KG1 (cell line): ENCODE data around the gene WDR4.
"Not testable (repeated sequence)": the region's sequence is repeated elsewhere in the genome, so short reads cannot be mapped to it uniquely, and the experiment has no call there.

ENCODE experiments used
- DNase-seq: peaks from one replicate; lab custom pipeline; 2025; lab: John Stamatoyannopoulos, UW

WDR4 gene

DNA sequence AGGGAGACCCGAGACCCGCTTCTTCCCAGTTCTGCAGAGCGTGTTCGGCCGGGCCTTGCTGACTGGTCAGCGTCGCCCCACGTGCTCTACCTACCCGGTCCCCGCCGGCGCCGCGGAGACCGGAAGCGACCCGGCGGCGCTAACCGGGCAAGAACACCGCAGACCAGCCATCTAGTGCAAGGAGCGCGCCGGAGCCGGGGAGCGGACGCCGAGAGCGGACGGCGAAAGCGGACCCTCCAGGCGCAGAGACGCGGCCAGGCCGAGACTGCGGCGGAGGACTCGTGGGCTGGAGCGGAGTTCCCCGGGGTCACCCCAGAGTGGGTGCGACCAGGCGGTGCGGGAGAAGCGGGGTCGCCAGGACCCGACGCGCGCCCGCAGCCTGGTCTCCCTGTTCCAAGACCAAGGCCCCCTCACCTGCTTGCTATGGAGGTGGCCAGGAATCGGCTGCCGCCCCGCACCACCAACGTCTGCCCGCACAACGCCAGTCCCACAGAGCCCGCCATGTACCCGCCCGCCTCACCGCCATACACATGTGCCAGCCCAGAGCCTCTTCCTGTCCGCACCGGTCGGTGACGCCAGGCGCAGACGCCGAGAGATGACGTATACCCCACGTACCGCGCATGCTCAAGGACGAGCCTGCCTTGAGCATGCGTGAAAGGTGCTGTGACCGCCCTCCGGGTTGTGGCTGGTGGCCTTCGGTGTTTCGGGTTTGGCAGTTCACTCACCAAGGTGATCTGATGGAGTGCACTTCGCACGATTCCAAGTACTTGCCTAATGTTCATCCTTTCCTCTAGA, at the start of gene WDR4:
TSS of gene WDR4 (minus strand) at position 547 of the 795 bp plus-strand sequence. CDS start at position 503, 44 bp downstream.
- peak; percentile 94 for DNase-seq

DNA sequence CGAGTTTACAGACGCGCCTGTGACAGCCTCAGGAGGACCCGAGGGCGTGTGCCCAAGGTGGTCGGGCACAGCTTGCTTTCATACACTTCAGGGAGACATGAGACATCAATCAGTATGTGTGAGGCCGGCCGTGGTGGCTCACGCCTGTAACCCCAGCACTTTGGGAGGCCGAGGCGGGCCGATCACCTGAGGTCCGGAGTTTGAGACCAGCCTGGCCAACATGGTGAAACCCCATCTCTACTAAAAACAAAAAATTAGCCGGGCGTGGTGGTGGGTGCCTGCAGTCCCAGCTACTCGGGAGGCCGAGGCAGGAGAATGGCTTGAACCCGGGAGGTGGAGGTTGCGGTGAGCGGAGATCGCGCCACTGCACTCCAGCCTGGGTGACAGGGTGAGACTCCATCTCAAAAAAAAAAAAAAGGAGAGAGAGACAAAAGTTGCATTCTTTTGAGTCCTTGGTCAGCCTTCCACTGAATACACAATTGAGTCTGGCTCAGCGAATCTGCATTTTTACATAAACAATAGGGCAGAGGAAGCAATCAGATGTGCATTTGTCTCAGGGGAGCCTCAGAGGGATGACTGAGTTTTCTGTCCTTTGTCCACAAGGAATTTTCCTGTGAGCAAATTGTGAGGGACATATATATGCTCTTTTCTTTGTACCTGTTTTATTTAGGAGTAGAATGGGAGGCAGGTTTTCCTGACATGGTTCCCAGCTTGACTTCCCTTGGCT, 48.3 kb upstream of the WDR4 start:
- not testable (repeated sequence) for DNase-seq

DNA sequence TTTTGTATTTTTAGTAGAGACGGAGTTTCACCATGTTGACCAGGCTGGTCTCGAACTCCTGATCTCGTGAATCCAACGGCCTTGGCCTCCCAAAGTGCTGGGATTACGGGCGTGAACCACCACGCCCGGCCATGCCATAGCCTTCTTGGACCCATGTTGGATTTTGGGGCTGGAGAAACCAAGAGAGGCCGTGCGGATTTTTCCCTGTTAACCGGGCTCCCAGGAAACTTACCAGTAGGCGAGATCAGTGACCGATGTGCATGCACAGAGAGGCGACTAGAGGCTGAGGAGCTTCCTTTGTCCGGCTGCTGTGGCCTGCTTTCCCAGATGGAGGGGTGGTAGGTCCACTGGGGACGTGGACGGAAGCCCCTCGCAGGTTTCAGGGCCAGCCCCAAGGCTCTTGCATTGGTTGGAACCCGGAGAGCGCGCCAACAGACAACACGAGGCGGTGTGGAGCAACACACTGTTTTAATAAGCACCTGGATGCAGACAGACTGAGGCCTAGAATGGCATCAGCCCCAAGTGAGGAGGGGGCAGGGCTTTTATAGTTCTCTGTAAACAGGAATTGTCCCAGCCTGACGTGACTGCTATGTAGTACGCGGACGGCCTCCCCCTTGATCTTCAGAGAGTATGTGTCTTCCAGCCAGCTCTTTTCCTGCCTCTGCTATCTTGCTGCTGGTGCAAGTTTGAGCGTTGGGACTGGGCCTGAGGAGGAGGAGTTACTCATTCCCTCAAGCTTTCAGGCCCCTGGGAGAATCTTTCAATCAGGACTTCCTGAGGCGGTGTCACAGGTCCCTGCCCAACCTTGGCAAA, 46.0 kb upstream of the WDR4 start, which contains the start of gene ERVH48-1:
TSS of gene ERVH48-1 (minus strand) at position 517 of the 813 bp plus-strand sequence. CDS start 6,624 bp downstream, outside the sequence.
- no peak for DNase-seq

DNA sequence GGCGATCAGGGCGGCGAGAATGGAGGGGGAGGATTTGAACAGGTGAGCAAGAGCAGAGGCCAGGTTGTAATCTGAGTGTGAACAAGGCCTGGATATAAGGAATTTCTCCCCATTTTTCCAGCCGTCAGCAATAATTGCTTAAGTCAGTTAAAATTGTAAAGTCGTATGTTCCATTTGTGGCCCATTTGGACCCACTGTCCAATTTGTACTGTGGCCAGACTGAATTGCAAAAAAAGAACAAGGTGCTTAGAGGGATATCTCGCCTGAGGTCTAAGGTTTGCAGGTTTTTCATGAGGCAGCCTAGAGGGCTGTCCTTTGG, 45.1 kb upstream of the WDR4 start:
- no peak for DNase-seq

GRCh38 chr21:42923553-42924432, 44.5 kb upstream of the WDR4 start:
- DNase-seq = peak; percentile 74

DNA sequence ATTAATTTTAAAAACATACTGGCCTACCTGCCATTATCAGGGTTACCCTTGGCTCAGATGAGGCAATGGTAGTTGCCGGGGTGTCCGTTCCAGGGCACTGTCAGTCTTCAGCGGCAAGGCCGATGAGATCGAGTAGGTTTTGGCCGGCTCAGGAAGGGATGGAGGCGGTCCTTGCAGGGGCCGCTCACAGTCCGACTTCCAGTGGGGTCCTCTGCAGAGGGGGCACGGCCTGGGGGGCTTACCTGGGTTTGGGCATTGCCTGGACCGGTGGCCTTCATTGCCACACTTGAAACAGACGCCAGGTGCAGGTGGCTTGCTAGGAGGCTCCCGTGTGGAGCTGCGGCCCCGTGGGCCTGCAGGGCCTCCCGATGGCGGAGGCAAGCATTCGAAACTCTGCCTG, 43.6 kb upstream of the WDR4 start:
- no peak for DNase-seq

- DNase-seq = no peak
These were observed 42.6 kb upstream of the WDR4 start for GRCh38 chr21:42921927-42922326.

DNA sequence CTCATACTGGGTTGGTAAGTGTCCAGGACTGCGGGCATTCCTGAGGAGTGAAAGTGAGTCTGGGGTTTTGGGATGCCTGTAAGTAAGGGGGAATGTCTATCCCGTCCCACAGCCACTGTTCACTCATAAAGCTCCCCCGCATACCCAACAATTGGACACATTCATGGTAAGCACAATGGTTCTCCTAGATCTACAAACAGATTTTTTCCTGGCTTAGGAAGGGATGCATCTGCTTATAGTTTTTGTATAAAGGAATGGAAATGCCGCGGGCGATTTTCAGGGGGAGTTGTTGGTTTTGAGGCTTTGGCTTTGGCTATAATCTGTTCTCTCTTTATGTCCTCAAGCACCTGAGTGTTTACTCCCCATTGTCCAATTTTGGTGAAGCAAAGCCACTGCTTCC, 39.0 kb upstream of the WDR4 start:
- no peak for DNase-seq

DNA sequence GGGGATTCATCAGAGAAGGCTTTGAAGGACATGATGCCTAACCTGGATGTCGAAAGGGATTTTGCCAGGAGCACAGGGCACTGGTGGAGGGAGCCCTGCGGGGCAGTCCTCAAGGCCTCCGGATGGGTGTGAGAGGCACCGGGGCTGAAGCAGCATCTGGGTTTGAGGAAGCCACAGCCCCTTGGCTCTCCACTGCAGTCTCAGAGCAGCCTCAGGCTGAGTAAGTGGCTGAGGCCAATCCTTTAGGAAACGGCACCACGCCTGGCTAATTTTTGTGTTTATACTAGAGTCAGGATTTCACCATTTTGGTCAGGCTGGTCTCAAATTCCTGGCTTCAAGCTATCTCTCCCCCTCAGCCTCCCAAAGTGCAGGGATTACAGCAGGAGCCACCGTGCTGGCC, 34.1 kb upstream of the WDR4 start:
- DNase-seq = no peak

GRCh38 chr21:42911920-42912319, 32.6 kb upstream of the WDR4 start:
- not testable (repeated sequence) for DNase-seq

- DNase-seq = not testable (repeated sequence)
These were observed 29.1 kb upstream of the WDR4 start for GRCh38 chr21:42908484-42908883.

GRCh38 chr21:42906233-42906632, 26.9 kb upstream of the WDR4 start:
- no peak for DNase-seq

- no peak for DNase-seq
These were observed 25.9 kb upstream of the WDR4 start for GRCh38 chr21:42905195-42905594.

GRCh38 chr21:42903817-42904216, 24.5 kb upstream of the WDR4 start:
- DNase-seq = no peak

GRCh38 chr21:42900446-42900845, 21.1 kb upstream of the WDR4 start:
- DNase-seq = no peak

DNA sequence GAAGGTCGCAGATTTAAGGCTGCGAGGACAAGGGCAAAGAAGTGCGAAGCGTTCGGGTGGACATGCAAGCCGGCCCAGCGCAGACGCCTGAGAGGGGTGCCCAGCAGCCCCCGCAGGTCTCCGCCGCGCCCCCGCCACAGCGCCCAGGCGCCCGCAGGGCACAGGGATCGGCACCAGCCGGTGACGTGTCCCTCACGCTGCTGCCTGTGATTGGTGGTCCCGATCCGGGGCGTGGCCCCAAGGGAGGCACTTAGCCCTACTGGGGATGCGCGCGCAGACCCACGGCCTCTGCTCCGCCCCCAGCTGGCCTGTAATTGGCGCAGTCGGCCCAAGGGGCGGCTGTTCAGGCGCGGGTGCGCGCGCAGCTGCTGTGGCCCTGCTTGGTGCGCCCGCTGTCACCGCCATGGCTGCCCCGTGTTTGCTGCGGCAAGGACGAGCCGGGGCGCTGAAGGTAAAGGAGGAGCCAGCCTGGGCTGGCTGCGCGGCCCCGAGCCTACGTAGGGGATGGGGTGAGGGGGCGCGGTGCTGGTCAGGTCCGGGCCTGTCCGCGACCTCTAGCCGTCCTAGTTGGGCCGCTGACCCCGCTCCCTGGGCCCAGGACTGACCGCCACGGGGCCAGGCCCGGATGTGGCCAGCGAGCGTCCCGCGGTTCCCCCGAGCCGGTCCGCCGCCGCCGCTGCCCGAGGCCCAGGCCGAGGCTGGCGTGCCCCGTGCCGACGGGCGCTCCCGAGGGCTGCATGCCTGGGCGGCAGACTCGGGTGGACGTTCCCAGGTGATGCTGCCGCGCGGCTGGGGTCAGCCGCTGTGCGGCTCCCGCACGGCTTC, 13.8 kb upstream of the WDR4 start, which contains the start of gene NDUFV3:
TSS of gene NDUFV3 (plus strand) at position 379 of the 825 bp plus-strand sequence. CDS start at position 404, 25 bp downstream.
- DNase-seq = peak; percentile 99

GRCh38 chr21:42892582-42892930, 13.2 kb upstream of the WDR4 start:
- DNase-seq = no peak

GRCh38 chr21:42887326-42887725, 8.0 kb upstream of the WDR4 start:
- DNase-seq = no peak

GRCh38 chr21:42883921-42884320, 4.6 kb upstream of the WDR4 start:
- DNase-seq = no peak

DNA sequence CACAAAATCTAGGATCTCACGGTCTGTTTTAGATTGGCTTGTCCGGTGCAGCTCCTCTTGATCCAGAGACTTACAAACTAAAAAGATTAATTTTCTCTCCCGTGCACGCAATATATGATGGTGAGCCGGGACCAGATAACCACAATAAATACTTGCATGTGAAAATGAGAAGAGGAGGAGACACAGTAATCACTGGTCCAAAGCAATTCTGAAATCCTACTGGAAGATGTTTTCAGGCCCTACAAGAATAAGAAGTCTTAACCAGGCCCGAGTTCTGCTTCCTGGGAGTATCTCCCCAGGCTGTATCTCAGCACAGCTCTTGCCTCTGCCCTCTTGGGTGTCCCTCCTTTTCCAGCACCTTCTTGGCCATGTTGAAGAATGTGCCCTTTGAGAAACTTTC, 1.0 kb upstream of the WDR4 start:
- DNase-seq = no peak

DNA sequence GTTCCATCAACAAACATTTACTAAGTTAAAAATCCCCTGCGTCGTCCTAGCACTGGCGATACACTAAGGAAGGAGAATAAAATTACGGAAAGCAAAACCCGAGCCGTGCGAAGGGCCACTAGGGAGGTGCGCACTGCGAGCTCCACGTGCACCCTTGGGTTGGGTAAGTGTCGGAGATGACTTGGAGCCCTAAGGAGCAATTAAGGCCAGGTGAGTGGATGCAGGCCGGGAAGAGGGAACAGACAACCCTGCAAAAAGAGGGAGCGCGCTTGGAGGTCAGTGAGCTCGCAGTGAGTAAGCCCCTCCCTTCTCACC, 704 bp downstream of the WDR4 start:
- no peak for DNase-seq
